GM18502 (cell line): ENCODE measurements around the gene SHROOM4.

Experiments
- ATAC-seq: cut with Tn5 transposase; IDR thresholded peaks from one replicate; pipeline ENCODE4 v1.9.1; 2021; ENCODE audit warnings: mild to moderate bottlenecking; ENCODE audit not compliant: unreplicated experiment, poor library complexity

Gene SHROOM4

GRCh38 chrX:50813843-50814661 lies at the start of gene SHROOM4:
Gene SHROOM4 (minus strand): TSS chrX:50814194. CDS start chrX:50814018, 176 bp downstream.
- ATAC-seq: no peak

GRCh38 chrX:50863471-50863870 lies 49.5 kb upstream of the SHROOM4 start:
- ATAC-seq: no peak

- ATAC-seq: no peak
Measured at GRCh38 chrX:50860518-50860917, 46.5 kb upstream of the SHROOM4 start.

- no peak for ATAC-seq
Measured at GRCh38 chrX:50858548-50858947, 44.6 kb upstream of the SHROOM4 start.

- ATAC-seq: no peak
Measured at GRCh38 chrX:50853399-50853798, 39.4 kb upstream of the SHROOM4 start.

- no peak for ATAC-seq
Measured at GRCh38 chrX:50852524-50852923, 38.5 kb upstream of the SHROOM4 start.

- ATAC-seq: no peak
Measured at GRCh38 chrX:50842221-50842620, 28.2 kb upstream of the SHROOM4 start.

GRCh38 chrX:50839730-50840129 lies 25.7 kb upstream of the SHROOM4 start:
- ATAC-seq: no peak

- no peak for ATAC-seq
Measured at GRCh38 chrX:50838820-50839600, 25.0 kb upstream of the SHROOM4 start.

GRCh38 chrX:50827996-50828395 lies 14.0 kb upstream of the SHROOM4 start:
- no peak for ATAC-seq

GRCh38 chrX:50825825-50826224 lies 11.8 kb upstream of the SHROOM4 start:
- ATAC-seq: no peak

GRCh38 chrX:50818986-50819385 lies 5.0 kb upstream of the SHROOM4 start:
- ATAC-seq: no peak

- ATAC-seq: no peak
Measured at GRCh38 chrX:50815120-50815519, 1.1 kb upstream of the SHROOM4 start.

GRCh38 chrX:50814701-50815100 lies 707 bp upstream of the SHROOM4 start:
- no peak for ATAC-seq

GRCh38 chrX:50812995-50813842 lies 775 bp downstream of the SHROOM4 start:
- ATAC-seq: no peak

GRCh38 chrX:50805276-50805675 lies 8.7 kb downstream of the SHROOM4 start:
- ATAC-seq: no peak

- no peak for ATAC-seq
Measured at GRCh38 chrX:50801135-50801534, 12.9 kb downstream of the SHROOM4 start.

- no peak for ATAC-seq
Measured at GRCh38 chrX:50799531-50799961, 14.4 kb downstream of the SHROOM4 start.

GRCh38 chrX:50798783-50799182 lies 15.2 kb downstream of the SHROOM4 start:
- no peak for ATAC-seq

- ATAC-seq: no peak
Measured at GRCh38 chrX:50787099-50787498, 26.9 kb downstream of the SHROOM4 start.

- no peak for ATAC-seq
Measured at GRCh38 chrX:50780144-50780543, 33.9 kb downstream of the SHROOM4 start.
